HL-60 (cell line): ENCODE data around the gene GRIA3.

Experiments
- DNase-seq, 2 experiments: peaks; one replicate each; pipeline ENCODE4 v3.0.0-alpha.2; 2010 to 2020; ENCODE audit warnings: low read depth in 1 of 2, low spot score in 1 of 2
- H3K27ac ChIP-seq: fragments of 250-450 bp; sonication (Bioruptor Pico); replicated peaks from 2 replicates; pipeline ENCODE4 v1.5.1; 2020; ENCODE audit warnings: mild to moderate bottlenecking, moderate library complexity
- H3K27me3 ChIP-seq: fragments of 250-450 bp; sonication (Bioruptor Pico); 2 replicates; pipeline ENCODE4 v1.5.1; 2021; ENCODE audit warnings: mild to moderate bottlenecking, moderate library complexity; ENCODE audit not compliant: insufficient read depth, poor library complexity, severe bottlenecking
- H3K4me3 ChIP-seq: replicated peaks from 2 replicates; pipeline ENCODE4 v1.5.1; 2011; ENCODE audit warnings: mild to moderate bottlenecking, control low read depth, low read length; ENCODE audit not compliant: insufficient read depth
- CTCF ChIP-seq: IDR thresholded peaks from one replicate; pipeline ENCODE4 v1.5.1; 2011; ENCODE audit warnings: low read length, control low read depth, inconsistent platforms; ENCODE audit not compliant: insufficient read depth
- GABPA ChIP-seq: IDR thresholded peaks from 2 replicates; pipeline ENCODE4 v1.6.1; 2012; ENCODE audit warnings: low read depth
- POLR2AphosphoS5 ChIP-seq: IDR thresholded peaks from 2 replicates; pipeline ENCODE4 v1.6.1; 2012; ENCODE audit warnings: low read depth
- REST ChIP-seq: IDR thresholded peaks from 2 replicates; pipeline ENCODE4 v1.6.1; 2012; ENCODE audit warnings: low read depth; ENCODE audit not compliant: insufficient replicate concordance
- SPI1 ChIP-seq: IDR thresholded peaks from 2 replicates; pipeline ENCODE4 v1.6.1; 2012; ENCODE audit warnings: low read depth, mild to moderate bottlenecking, borderline replicate concordance

The GRIA3 gene

GRCh38 chrX:123157586-123157985 lies 26.5 kb upstream of the GRIA3 start:
- no peaks in the 10 kb centered on the region for H3K27me3 ChIP-seq
- no peak overlapping the region for H3K27ac ChIP-seq
- no peak for DNase-seq
- TF ChIP-seq GABPA (no peak), SPI1 (no peak), CTCF (no peak), REST (no peak), POLR2AphosphoS5 (no peak)
- H3K4me3 ChIP-seq = no peak overlapping the region

- Histone ChIP-seq H3K27me3 (no peaks in the 10 kb centered on the region), H3K27ac (no peak overlapping the region), H3K4me3 (no peak overlapping the region)
- DNase-seq = no peak
- no peak for TF ChIP-seq SPI1
- no peak for TF ChIP-seq CTCF
- no peak for TF ChIP-seq REST
- no peak for TF ChIP-seq GABPA
- no peak for TF ChIP-seq POLR2AphosphoS5
These were observed 24.7 kb upstream of the GRIA3 start for GRCh38 chrX:123159403-123159802.

- no peak for DNase-seq
- Histone ChIP-seq H3K4me3 (no peak overlapping the region), H3K27ac (no peak overlapping the region), H3K27me3 (no peaks in the 10 kb centered on the region)
- TF ChIP-seq POLR2AphosphoS5 (no peak), CTCF (no peak), REST (no peak), GABPA (no peak), SPI1 (no peak)
These were observed 16.5 kb upstream of the GRIA3 start for GRCh38 chrX:123167621-123168020.
